Neural cell (in vitro differentiated cells): ENCODE measurements around the gene CENPE.

Experiments used
- CTCF ChIP-seq: fragments of 450-650 bp; IDR thresholded peaks from 2 replicates; pipeline ENCODE4 v1.5.1; 2014; ENCODE audit warnings: antibody characterized with exemption, mild to moderate bottlenecking, moderate library complexity; ENCODE audit not compliant: poor library complexity, severe bottlenecking
- EP300 ChIP-seq: fragments of 450-650 bp; conservative IDR thresholded peaks from 2 replicates; pipeline ENCODE4 v1.6.1; 2014; ENCODE audit warnings: antibody characterized with exemption, mild to moderate bottlenecking, moderate library complexity; ENCODE audit not compliant: poor library complexity, severe bottlenecking
- EZH2 ChIP-seq: fragments of 200-600, 300-800 bp; shearing (Covaris generic), sonication (generic); IDR thresholded peaks from 2 replicates; pipeline ENCODE4 v1.6.1; 2014; ENCODE audit warnings: antibody characterized with exemption, low read length, borderline replicate concordance, mild to moderate bottlenecking; ENCODE audit not compliant: insufficient read depth, poor library complexity, severe bottlenecking
- MXI1 ChIP-seq: fragments of 450-650 bp; conservative IDR thresholded peaks from 2 replicates; pipeline ENCODE4 v1.6.1; 2014; ENCODE audit warnings: antibody characterized with exemption, mild to moderate bottlenecking; ENCODE audit not compliant: poor library complexity, severe bottlenecking
- POLR2AphosphoS5 ChIP-seq: IDR thresholded peaks from 2 replicates; pipeline ENCODE4 v1.6.1; 2012
- RAD21 ChIP-seq: fragments of 450-650 bp; conservative IDR thresholded peaks from 2 replicates; pipeline ENCODE4 v1.6.1; 2014; ENCODE audit warnings: antibody characterized with exemption, mild to moderate bottlenecking, moderate library complexity
- REST ChIP-seq: IDR thresholded peaks from 2 replicates; pipeline ENCODE4 v1.6.1; 2012; ENCODE audit warnings: borderline replicate concordance
- SMC3 ChIP-seq: fragments of 450-650 bp; conservative IDR thresholded peaks from 2 replicates; pipeline ENCODE4 v1.6.1; 2014; ENCODE audit warnings: antibody characterized with exemption, mild to moderate bottlenecking, moderate library complexity; ENCODE audit not compliant: poor library complexity

GRCh38 chr4:103099691-103100392 lies 98.3 kb downstream of the CENPE start, which contains the start of gene BDH2:
- peak; percentile 94 for TF ChIP-seq CTCF
- no peak for TF ChIP-seq POLR2AphosphoS5
- TF ChIP-seq RAD21, result peak; percentile 92
- TF ChIP-seq EZH2, result no peak
- no peak for TF ChIP-seq MXI1
- TF ChIP-seq REST, result no peak
- TF ChIP-seq EP300, result no peak
- TF ChIP-seq SMC3, result peak; percentile 86
